ENCODE results near the gene GFOD1. TPM values are rescaled to one million over a fixed set of nuclear protein-coding genes. Genes with fewer than 3 reads are reported as not detected.

The GFOD1 gene
- total and polyA plus RNA-seq, 10 of the 15 experiments (the other 5 are each of a cell fraction or from before 2014, with no cell fraction given): 6.5 to 41.4 (median 16.0) TPM

- no peak for TF ChIP-seq CEBPZ (IDR thresholded peaks at IDR 0.05; ENCODE audit: low read depth, low read length)
- TF ChIP-seq NFYB (IDR thresholded peaks at IDR 0.05; ENCODE audit: insufficient read depth, low read depth, low read length): no peak
- no peak for TF ChIP-seq NR2F1 (conservative IDR thresholded peaks at IDR 0.05)
- no peak for TF ChIP-seq E2F4 (IDR thresholded peaks at IDR 0.05; ENCODE audit: low read depth, low read length)
- no peak for TF ChIP-seq MEF2B (IDR thresholded peaks at IDR 0.05; ENCODE audit: partially characterized antibody, poor library complexity, severe bottlenecking)
- no peak for TF ChIP-seq PAX8 (IDR thresholded peaks at IDR 0.05)
- TF ChIP-seq CBX5 (IDR thresholded peaks at IDR 0.05; ENCODE audit: low read depth): no peak
- no peak for TF ChIP-seq CHD4 (IDR thresholded peaks at IDR 0.05)
- TF ChIP-seq ZNF207 (IDR thresholded peaks at IDR 0.05; ENCODE audit: borderline replicate concordance): no peak
- no peak for TF ChIP-seq POLR2A (IDR thresholded peaks at IDR 0.05; ENCODE audit: low read depth, low read length)
These were observed 132.1 kb downstream of the GFOD1 start (continued) for GRCh38 chr6:13355043-13355945.

All from GM12878 (cell line).